GM12801 (cell line): ENCODE measurements around the gene USP53.

Source experiments
- TF ChIP-seq, protein P1 (sequence below): IDR thresholded peaks from one replicate; pipeline ENCODE4 v1.5.1; 2011; ENCODE audit warnings: control low read depth; ENCODE audit not compliant: insufficient read length; ENCODE audit errors: extremely low read depth

Gene USP53

DNA sequence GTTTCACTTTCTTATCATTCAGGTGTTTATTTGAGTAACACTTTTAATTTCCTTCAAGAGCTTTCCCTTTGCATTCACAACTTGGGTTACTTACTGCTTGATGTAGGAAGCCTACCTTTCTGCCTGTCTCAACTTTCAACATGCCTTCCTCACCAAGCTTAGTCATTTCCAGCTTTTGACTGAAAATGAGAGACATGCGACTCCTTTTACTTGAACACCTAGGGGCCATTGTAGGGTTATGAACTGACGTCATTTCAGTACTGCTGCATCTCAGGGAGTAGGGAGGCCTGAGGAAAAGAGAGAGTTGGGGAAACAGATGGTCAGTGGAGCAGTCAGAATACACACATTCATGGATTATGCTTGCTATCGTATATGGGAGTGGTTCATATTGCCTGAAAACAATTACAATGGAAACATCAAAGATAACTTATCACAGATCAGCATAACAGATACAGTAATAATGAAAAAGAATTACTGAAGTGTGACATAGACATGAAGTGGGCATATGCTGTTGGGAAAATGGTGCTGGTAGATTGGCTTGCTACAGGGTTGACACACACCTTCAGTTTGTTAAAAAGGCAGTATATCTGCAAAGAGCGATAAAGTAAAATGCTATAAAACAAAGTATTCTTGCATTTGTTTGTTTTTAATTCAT lies 25.7 kb downstream of the USP53 start:
- TF ChIP-seq, protein P1, sequence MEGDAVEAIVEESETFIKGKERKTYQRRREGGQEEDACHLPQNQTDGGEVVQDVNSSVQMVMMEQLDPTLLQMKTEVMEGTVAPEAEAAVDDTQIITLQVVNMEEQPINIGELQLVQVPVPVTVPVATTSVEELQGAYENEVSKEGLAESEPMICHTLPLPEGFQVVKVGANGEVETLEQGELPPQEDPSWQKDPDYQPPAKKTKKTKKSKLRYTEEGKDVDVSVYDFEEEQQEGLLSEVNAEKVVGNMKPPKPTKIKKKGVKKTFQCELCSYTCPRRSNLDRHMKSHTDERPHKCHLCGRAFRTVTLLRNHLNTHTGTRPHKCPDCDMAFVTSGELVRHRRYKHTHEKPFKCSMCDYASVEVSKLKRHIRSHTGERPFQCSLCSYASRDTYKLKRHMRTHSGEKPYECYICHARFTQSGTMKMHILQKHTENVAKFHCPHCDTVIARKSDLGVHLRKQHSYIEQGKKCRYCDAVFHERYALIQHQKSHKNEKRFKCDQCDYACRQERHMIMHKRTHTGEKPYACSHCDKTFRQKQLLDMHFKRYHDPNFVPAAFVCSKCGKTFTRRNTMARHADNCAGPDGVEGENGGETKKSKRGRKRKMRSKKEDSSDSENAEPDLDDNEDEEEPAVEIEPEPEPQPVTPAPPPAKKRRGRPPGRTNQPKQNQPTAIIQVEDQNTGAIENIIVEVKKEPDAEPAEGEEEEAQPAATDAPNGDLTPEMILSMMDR = no peak

DNA sequence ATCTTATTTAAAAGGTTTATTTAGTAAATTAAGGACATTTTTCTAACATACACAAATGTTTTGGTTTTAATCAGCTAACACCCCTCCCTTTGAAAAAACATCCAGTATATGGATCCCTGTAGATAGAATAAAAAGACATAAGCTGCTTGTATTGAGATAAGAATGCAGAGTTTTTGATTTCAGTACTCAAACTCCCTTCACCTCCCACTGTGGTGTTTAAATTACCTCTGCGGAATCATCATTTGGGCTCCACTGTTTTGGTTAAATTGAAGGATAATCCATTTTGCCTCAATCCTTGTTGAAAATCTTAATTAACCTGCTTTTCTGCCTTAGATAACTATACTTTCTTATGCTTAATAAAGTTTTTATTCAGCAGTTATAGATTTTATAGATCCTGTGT lies 27.6 kb downstream of the USP53 start:
- TF ChIP-seq, protein P1 = no peak

DNA sequence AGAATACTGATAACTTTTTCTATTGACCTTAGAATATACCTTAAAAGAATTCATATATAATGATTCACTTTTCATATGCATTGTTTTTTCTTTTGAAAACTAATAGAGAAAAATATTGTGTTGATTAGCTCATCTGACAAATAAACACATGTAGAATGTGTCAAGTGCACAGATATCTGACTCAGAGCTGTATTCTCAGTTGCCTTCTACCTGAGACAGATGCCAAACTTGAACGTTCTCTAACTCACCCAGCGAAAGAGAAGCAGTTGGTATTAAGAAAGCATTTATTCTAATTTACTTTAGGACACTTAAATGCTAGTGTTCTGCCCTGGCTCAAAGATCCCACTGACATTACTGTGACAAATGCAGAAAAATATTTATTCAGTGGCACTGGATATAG lies 28.1 kb downstream of the USP53 start:
- TF ChIP-seq, protein P1 = no peak

DNA sequence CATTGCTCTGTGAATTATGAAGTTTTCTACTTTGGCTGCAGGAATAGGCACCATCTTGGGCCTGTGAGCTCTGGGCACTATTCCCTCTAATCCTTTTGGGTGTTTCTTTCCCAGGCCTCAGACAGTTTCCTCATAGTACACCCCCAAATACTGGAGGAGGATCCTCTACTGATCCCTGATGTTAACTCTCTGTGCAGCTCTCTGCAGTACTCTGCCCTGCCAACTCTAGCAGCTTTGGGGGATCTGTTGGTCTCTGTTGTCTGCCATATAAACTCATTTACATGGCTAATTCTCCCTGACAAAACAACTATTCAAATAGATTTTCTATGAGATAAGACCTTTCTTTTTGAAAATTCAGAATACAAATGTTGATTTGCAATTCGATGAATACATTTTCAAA lies 29.9 kb downstream of the USP53 start:
- TF ChIP-seq, protein P1 = no peak

DNA sequence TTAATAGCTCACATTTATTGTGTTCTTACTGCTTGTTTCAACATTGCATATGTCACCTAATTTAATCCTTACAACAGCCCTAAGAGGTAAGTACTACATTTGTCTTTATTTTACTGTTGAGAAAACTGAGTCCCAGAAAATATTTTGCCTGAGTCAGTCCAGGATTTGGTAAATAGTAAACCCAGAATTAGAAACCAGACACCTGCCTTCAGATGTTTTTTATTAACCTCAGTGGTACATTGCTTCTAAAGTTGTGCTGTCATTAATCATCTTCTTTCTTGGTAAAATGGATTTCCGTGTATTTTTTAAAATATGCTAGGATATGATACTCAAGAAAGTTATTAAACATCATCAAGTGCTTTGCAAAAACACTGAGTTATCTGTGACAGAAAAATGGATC lies 31.4 kb downstream of the USP53 start:
- TF ChIP-seq, protein P1 = no peak

DNA sequence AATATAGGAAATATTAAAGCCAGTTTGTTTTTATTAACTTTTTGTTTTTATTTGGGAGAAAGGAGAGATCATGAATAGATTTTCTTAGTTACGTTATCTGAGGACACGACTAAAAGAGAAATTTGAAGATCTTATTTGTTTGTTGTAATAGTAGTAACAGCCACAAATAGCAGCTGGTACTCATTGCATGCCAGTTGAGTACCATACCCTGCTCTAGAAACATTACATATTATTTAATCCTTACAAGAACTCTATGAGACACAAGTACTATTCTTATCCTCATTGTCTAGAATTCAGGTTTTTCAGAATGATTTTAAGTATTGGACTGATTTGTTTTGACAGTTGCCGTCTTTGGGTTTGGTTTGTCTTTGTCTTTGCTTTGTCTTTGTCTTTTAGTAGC lies 31.8 kb downstream of the USP53 start:
- TF ChIP-seq, protein P1 = no peak

DNA sequence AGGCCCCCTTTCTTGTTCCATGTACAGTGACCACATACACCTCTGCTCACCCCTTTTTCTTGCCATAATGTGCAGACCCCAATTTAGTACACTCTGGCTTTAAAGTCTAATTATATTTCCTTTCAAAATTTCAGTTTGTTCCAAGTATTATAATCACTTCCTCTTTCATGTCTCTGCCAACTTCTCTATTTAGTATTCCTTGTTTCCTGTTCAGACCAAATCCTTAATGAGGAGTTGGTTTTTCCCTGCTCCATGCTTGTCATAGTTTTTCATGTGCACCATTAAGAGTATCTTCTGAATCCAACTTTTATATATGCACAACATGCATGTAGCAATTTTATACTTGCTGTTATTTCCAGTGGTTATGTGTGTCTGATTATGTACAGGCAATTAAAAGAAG lies 32.3 kb downstream of the USP53 start:
- TF ChIP-seq, protein P1 = no peak
